ENCODE measurements around the gene MIA. TPM values are rescaled to one million over a fixed set of nuclear protein-coding genes. Genes with fewer than 3 reads are reported as not detected.

The MIA gene
- total RNA-seq, 4 donors from 2014 or later: not detected

GRCh38 chr19:40791349-40791748 is 16.0 kb downstream of the MIA start:
- Histone ChIP-seq H3K27me3 (no peaks in the 10 kb centered on the region), H3K36me3 (peaks cover 0 to 9% of the 10 kb centered on the region in 2 donors), H3K4me3 (no peak overlapping the region), H3K27ac (peak overlapping the region in 1 of 4 donors; percentile 33), H3K9me3 (no peaks in the 10 kb centered on the region), H3K4me1 (no peaks in the 10 kb centered on the region)
- ATAC-seq: no peak
- intact Hi-C loops (cut with DNase I; ENCODE audit: low total_unique reads): no loop called here
- in situ Hi-C loops (cut with MboI; ENCODE audit: low sequenced_read_pairs in 4 of 4): no loop called here
- DNase-seq: no peak
- TF ChIP-seq CTCF (IDR thresholded peaks at IDR 0.05 in 4 of 5, conservative IDR thresholded peaks at IDR 0.05 in 1 of 5): no peak
- TF ChIP-seq POLR2A (IDR thresholded peaks at IDR 0.05): no peak

- Histone ChIP-seq H3K36me3 (peaks cover 0 to 4% of the 10 kb centered on the region in 2 donors), H3K4me1 (no peaks in the 10 kb centered on the region), H3K27ac (no peak overlapping the region), H3K9me3 (no peaks in the 10 kb centered on the region), H3K4me3 (no peak overlapping the region), H3K27me3 (no peaks in the 10 kb centered on the region)
- TF ChIP-seq CTCF (IDR thresholded peaks at IDR 0.05 in 4 of 5, conservative IDR thresholded peaks at IDR 0.05 in 1 of 5) (no peak), POLR2A (IDR thresholded peaks at IDR 0.05) (no peak)
- in situ Hi-C loops (cut with MboI; ENCODE audit: low sequenced_read_pairs in 4 of 4) (no loop called here), intact Hi-C loops (cut with DNase I; ENCODE audit: low total_unique reads) (no loop called here)
- ATAC-seq (no peak), DNase-seq (no peak)
These were observed 16.7 kb downstream of the MIA start for GRCh38 chr19:40791996-40792395.

- DNase-seq: no peak
- intact Hi-C loops (cut with DNase I; ENCODE audit: low total_unique reads): loop anchor here (5.0 kb wide), 1 partner anchor 330 kb away; the partner anchor contains the start of genes BLVRB and SPTBN4
- Histone ChIP-seq H3K27me3 (no peaks in the 10 kb centered on the region), H3K36me3 (peaks cover 0 to 15% of the 10 kb centered on the region in 2 donors), H3K9me3 (no peaks in the 10 kb centered on the region), H3K4me3 (no peak overlapping the region), H3K4me1 (peaks cover 25 to 32% of the 10 kb centered on the region in 2 donors), H3K27ac (peak overlapping the region; percentile 94 to 96 (median 96))
- no peak for ATAC-seq
- in situ Hi-C loops (cut with MboI; ENCODE audit: low sequenced_read_pairs in 4 of 4): no loop called here
- TF ChIP-seq CTCF (IDR thresholded peaks at IDR 0.05 in 4 of 5, conservative IDR thresholded peaks at IDR 0.05 in 1 of 5) (no peak), POLR2A (IDR thresholded peaks at IDR 0.05) (no peak)
These were observed 22.0 kb downstream of the MIA start for GRCh38 chr19:40797166-40797962.

- Histone ChIP-seq H3K27ac (peak overlapping the region; percentile 94 to 96 (median 96)), H3K4me1 (peaks cover 33 to 39% of the 10 kb centered on the region in 2 donors), H3K4me3 (peak overlapping the region; percentile 55 to 96 (median 63)), H3K27me3 (no peaks in the 10 kb centered on the region), H3K36me3 (peaks cover 0 to 12% of the 10 kb centered on the region in 2 donors), H3K9me3 (no peaks in the 10 kb centered on the region)
- intact Hi-C loops (cut with DNase I; ENCODE audit: low total_unique reads) (loop anchor here (1.0 to 5.0 kb wide), 3 partner anchors 20 to 331 kb away; partner anchors contain the start of genes ACTMAP, BLVRB, RAB4B and SPTBN4), in situ Hi-C loops (cut with MboI; ENCODE audit: low sequenced_read_pairs in 4 of 4) (no loop called here)
- TF ChIP-seq POLR2A (IDR thresholded peaks at IDR 0.05) (no peak), CTCF (IDR thresholded peaks at IDR 0.05 in 4 of 5, conservative IDR thresholded peaks at IDR 0.05 in 1 of 5) (peak; percentile 34 to 51 (median 49))
- ATAC-seq (peak; percentile 17 to 34), DNase-seq (peak; percentile 38 to 77)
These were observed 22.8 kb downstream of the MIA start for GRCh38 chr19:40797963-40798682.

Measured in gastrocnemius medialis (tissue), 4 donors.